ENCODE results near the gene GBA3.

The GBA3 gene

GRCh38 chr4:22692736-22693135, at the start of gene GBA3:
GBA3 (plus strand) TSS chr4:22692937.
- no peak for DNase-seq (ENCODE audit: low read depth, low spot score)

- DNase-seq (ENCODE audit: low read depth, low spot score) = no peak
These were observed 48.8 kb upstream of the GBA3 start for GRCh38 chr4:22643952-22644351.

- DNase-seq (ENCODE audit: low read depth, low spot score) = no peak
These were observed 47.1 kb upstream of the GBA3 start for GRCh38 chr4:22645481-22646182.

GRCh38 chr4:22648996-22649395, 43.7 kb upstream of the GBA3 start:
- no peak for DNase-seq (ENCODE audit: low read depth, low spot score)

- DNase-seq (ENCODE audit: low read depth, low spot score) = no peak
These were observed 42.0 kb upstream of the GBA3 start for GRCh38 chr4:22650771-22651170.

GRCh38 chr4:22653752-22654151, 39.0 kb upstream of the GBA3 start:
- DNase-seq (ENCODE audit: low read depth, low spot score) = no peak

- no peak for DNase-seq (ENCODE audit: low read depth, low spot score)
These were observed 31.3 kb upstream of the GBA3 start for GRCh38 chr4:22661443-22661842.

GRCh38 chr4:22667332-22667940, 25.3 kb upstream of the GBA3 start:
- no peak for DNase-seq (ENCODE audit: low read depth, low spot score)

- DNase-seq (ENCODE audit: low read depth, low spot score) = no peak
These were observed 24.4 kb upstream of the GBA3 start for GRCh38 chr4:22668301-22668700.

GRCh38 chr4:22668702-22669101, 24.0 kb upstream of the GBA3 start:
- DNase-seq (ENCODE audit: low read depth, low spot score) = no peak

GRCh38 chr4:22670956-22671355, 21.8 kb upstream of the GBA3 start:
- DNase-seq (ENCODE audit: low read depth, low spot score) = no peak

GRCh38 chr4:22672519-22672918, 20.2 kb upstream of the GBA3 start:
- no peak for DNase-seq (ENCODE audit: low read depth, low spot score)

GRCh38 chr4:22672944-22673343, 19.8 kb upstream of the GBA3 start:
- DNase-seq (ENCODE audit: low read depth, low spot score) = no peak

GRCh38 chr4:22674700-22675099, 18.0 kb upstream of the GBA3 start:
- DNase-seq (ENCODE audit: low read depth, low spot score) = no peak

- DNase-seq (ENCODE audit: low read depth, low spot score) = no peak
These were observed 16.7 kb upstream of the GBA3 start for GRCh38 chr4:22676063-22676462.

- no peak for DNase-seq (ENCODE audit: low read depth, low spot score)
These were observed 15.0 kb upstream of the GBA3 start for GRCh38 chr4:22677780-22678179.

- DNase-seq (ENCODE audit: low read depth, low spot score) = no peak
These were observed 13.5 kb upstream of the GBA3 start for GRCh38 chr4:22678940-22679854.

GRCh38 chr4:22680065-22680642, 12.6 kb upstream of the GBA3 start:
- DNase-seq (ENCODE audit: low read depth, low spot score) = no peak

GRCh38 chr4:22683726-22684125, 9.0 kb upstream of the GBA3 start:
- DNase-seq (ENCODE audit: low read depth, low spot score) = no peak

- no peak for DNase-seq (ENCODE audit: low read depth, low spot score)
These were observed 6.6 kb upstream of the GBA3 start for GRCh38 chr4:22686141-22686540.

- no peak for DNase-seq (ENCODE audit: low read depth, low spot score)
These were observed 4.5 kb upstream of the GBA3 start for GRCh38 chr4:22688236-22688635.

- DNase-seq (ENCODE audit: low read depth, low spot score) = no peak
These were observed 3.3 kb upstream of the GBA3 start for GRCh38 chr4:22689428-22689827.
